K562 (cell line): ENCODE measurements around the gene KCNT1.
A peak's percentile ranks its signal among the peaks of the same experiment; 100 is the strongest.

Experiments
- CEBPG ChIP-seq, 3 experiments: fragments of 200-800 bp in 1 of 3; sonication (Bioruptor generic) in 1 of 3; sonication (generic) in 1 of 3; formaldehyde crosslinking in 1 of 3; IDR thresholded peaks in 2 of 3; conservative IDR thresholded peaks in 1 of 3; 2 replicates each; pipeline versions ENCODE4 v1.6.1 to v1.8.0; 2016 to 2022; ENCODE audit warnings: missing compliant biosample characterization in 2 of 3, missing genetic modification characterization in 2 of 3, mild to moderate bottlenecking in 1 of 3, missing genetic modification reagents in 1 of 3
- NCOR1 ChIP-seq: fragments of 450-650 bp; IDR thresholded peaks from 2 replicates; pipeline ENCODE4 v1.6.1; 2016; ENCODE audit warnings: mild to moderate bottlenecking, moderate library complexity
- POLR2AphosphoS5 ChIP-seq: IDR thresholded peaks from 2 replicates; pipeline ENCODE4 v1.6.1; 2011; ENCODE audit warnings: mild to moderate bottlenecking, low read depth, low read length, moderate library complexity; ENCODE audit not compliant: control insufficient read depth, insufficient read depth
- RAD51 ChIP-seq: fragments of 450-650 bp; IDR thresholded peaks from 2 replicates; pipeline ENCODE4 v1.7.1; 2016; ENCODE audit warnings: low read depth, mild to moderate bottlenecking, borderline replicate concordance
- SIN3A ChIP-seq, 2 experiments: fragments of 150-350 bp in 1 of 2; IDR thresholded peaks; 2 replicates each; pipeline ENCODE4 v1.6.1; 2011 to 2016; ENCODE audit warnings: borderline replicate concordance in 2 of 2, low read depth in 2 of 2, low read length in 2 of 2, mild to moderate bottlenecking in 2 of 2, moderate library complexity in 2 of 2; ENCODE audit not compliant: control insufficient read depth in 1 of 2
- SMAD2 ChIP-seq: fragments of 150-350 bp; IDR thresholded peaks from 2 replicates; pipeline ENCODE4 v1.6.1; 2014; ENCODE audit warnings: low read depth, mild to moderate bottlenecking, low read length
- TGIF2 ChIP-seq: sonication (generic); formaldehyde crosslinking; IDR thresholded peaks from 2 replicates; pipeline ENCODE4 v1.8.1; 2022; ENCODE audit warnings: mild to moderate bottlenecking, missing genetic modification reagents, moderate library complexity
- ZBED1 ChIP-seq: IDR thresholded peaks from 2 replicates; pipeline ENCODE4 v1.6.1; 2014
- ZEB2 ChIP-seq: fragments of 450-650 bp; IDR thresholded peaks from 2 replicates; pipeline ENCODE4 v1.6.1; 2016
- TF ChIP-seq, protein P1 (sequence below), 3 experiments: IDR thresholded peaks in 2 of 3; conservative IDR thresholded peaks in 1 of 3; 2 replicates each; pipeline ENCODE4 v1.5.1; 2011 to 2012; ENCODE audit warnings: low read length in 3 of 3, mild to moderate bottlenecking in 3 of 3, control low read depth in 2 of 3, improper control_type of control experiment in 1 of 3, inconsistent platforms in 1 of 3, low read depth in 1 of 3, mixed read lengths in 1 of 3, moderate library complexity in 1 of 3; ENCODE audit not compliant: insufficient read depth in 2 of 3

DNA sequence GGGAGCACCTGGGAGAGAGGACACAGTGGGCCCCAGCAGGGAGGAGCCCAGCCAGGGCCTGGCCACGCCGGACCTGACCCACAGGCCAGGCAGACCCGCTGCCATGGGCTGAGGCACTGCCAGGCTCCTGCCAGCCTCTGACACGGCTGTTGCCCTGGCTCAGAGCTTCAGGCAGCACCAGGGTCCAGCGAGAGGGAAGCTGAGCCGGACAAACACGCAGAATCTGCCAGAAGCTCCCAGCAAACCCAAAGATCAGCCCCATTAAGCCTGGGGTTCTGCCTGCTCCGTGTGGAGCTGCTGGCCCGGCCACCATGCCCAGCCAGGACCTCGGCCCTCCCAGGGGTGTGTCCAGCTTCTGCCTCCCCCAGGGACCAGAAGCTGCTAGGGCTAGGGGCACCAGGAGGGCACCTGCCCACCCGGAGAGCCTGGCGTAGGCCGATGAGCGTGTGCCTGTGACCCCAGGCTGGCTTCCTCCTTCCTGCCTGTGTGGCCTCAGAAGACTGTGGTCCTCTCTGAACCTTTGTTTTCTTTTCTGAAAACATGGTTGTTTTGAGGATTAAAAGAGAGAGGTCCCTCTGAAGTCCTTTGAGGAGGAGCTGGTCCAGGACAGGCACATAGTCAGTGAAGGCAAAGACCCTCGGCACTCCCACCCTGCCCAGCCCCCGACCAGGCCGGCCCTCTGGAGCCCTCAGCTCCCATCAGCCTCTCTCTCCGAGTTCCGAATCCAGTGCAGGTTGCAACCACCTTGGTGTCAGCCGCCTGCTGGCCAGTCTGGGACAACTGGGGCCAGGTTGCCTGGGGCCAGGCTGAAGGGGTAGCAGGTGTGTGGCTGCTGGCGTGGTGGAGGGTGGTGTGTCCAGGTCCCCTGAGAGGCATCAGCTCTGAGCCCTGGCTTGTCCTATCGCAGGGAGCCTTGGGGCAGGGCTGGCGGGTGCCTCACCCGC lies 39.6 kb downstream of the KCNT1 start:
- no peak for TF ChIP-seq NCOR1
- TF ChIP-seq ZBED1, result no peak
- no peak for TF ChIP-seq TGIF2 (CRISPR knock-in tag)
- TF ChIP-seq SIN3A (IDR thresholded peaks at IDR 0.05; ENCODE audit: borderline replicate concordance in 2 of 2, control insufficient read depth in 1 of 2, low read depth in 2 of 2, low read length in 2 of 2), result no peak
- no peak for TF ChIP-seq CEBPG (CRISPR knock-in tag; IDR thresholded peaks at IDR 0.05)
- TF ChIP-seq CEBPG (tag; conservative IDR thresholded peaks at IDR 0.05 in 1 of 2, IDR thresholded peaks at IDR 0.05 in 1 of 2), result no peak
- TF ChIP-seq, protein P1, sequence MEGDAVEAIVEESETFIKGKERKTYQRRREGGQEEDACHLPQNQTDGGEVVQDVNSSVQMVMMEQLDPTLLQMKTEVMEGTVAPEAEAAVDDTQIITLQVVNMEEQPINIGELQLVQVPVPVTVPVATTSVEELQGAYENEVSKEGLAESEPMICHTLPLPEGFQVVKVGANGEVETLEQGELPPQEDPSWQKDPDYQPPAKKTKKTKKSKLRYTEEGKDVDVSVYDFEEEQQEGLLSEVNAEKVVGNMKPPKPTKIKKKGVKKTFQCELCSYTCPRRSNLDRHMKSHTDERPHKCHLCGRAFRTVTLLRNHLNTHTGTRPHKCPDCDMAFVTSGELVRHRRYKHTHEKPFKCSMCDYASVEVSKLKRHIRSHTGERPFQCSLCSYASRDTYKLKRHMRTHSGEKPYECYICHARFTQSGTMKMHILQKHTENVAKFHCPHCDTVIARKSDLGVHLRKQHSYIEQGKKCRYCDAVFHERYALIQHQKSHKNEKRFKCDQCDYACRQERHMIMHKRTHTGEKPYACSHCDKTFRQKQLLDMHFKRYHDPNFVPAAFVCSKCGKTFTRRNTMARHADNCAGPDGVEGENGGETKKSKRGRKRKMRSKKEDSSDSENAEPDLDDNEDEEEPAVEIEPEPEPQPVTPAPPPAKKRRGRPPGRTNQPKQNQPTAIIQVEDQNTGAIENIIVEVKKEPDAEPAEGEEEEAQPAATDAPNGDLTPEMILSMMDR (IDR thresholded peaks at IDR 0.05 in 2 of 3, conservative IDR thresholded peaks at IDR 0.05 in 1 of 3; ENCODE audit: insufficient read depth in 2 of 3, low read depth in 1 of 3, low read length in 3 of 3), result peak in 2 of 3 experiments; percentile 12 to 25; a peak in 2 of 6 replicates
- no peak for TF ChIP-seq SMAD2
- no peak for TF ChIP-seq ZEB2
- TF ChIP-seq RAD51, result no peak
- no peak for TF ChIP-seq POLR2AphosphoS5
